ENCODE results near the gene PHF2. TPM values are rescaled to one million over a fixed set of nuclear protein-coding genes. Genes with fewer than 3 reads are reported as not detected.

Gene PHF2
- total and polyA plus RNA-seq, 2 experiments from 2014 or later: 4.3 to 11.8 TPM

DNA sequence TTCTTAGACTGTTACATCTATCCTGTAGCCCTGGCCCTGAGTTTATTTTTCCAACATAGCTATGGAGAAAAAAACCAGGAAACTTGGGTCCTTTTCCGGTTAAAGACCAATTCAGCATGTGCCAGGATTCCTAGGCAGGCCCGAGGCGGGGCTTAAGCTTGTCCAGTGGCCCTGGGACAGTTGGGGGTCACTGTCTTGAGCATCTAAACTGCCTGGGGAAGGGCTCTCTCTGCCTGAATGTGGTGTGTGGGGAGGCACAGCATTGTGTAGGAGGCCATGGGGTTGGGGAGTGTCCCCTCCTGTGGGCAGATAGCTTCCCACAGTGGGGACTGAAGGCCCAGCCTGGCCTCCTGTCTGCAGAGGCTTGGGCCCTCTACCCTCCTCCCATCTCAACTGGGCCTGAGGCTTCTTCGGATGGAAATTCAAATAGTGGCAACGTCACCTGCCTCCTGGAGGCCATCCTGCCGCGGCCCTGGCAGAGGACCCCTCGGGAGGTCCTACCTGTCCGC is 88.8 kb downstream of the PHF2 start (continued):
- no peak for TF ChIP-seq ZNF462 (CRISPR knock-in tag; IDR thresholded peaks at IDR 0.05)
- no peak for TF ChIP-seq CREB1 (CRISPR knock-in tag; IDR thresholded peaks at IDR 0.05; ENCODE audit: low read depth)
- TF ChIP-seq NANOG (IDR thresholded peaks at IDR 0.05; ENCODE audit: borderline replicate concordance): no peak
- no peak for TF ChIP-seq STAT1 (IDR thresholded peaks at IDR 0.05; ENCODE audit: unreplicated experiment)
- no peak for TF ChIP-seq JUNB (IDR thresholded peaks at IDR 0.05; ENCODE audit: unreplicated experiment)

DNA sequence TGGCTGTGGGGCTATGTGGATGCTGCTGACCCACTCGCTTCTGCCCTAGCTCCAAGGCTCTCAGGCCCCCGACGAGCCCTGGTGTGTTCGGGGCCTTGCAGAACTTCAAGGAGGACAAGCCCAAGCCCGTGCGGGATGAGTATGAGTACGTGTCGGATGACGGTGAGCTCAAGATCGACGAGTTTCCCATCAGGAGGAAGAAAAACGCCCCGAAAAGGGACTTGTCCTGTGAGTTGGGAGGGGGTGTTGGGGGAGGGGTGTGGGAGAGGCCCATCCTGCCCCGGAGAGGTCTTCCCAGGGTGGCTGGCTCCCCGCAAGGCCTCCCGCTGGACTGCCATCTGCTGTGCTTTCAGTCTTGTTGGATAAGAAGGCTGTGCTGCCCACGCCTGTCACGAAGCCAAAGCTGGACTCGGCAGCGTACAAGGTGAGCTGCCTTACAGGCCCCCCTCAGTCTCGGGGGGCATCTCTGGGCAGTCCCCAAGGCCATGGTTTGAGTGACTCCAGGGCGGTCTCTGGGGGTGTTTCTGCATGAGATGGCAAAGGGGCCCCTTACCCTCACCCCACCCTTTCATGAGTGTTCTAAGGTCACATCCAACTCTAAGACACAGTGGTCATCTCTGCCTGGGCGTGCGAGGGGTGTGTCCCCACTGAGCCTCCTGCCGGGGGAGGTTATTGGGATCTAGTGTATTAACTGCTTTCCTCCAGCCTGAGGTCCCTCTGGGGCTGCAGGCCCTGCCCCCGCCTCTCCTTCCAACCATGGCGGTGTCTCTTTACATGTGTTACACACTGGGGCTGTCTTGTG is 89.5 kb downstream of the PHF2 start:
- no peak overlapping the region for H3K27ac Mint-ChIP-seq
- no peaks in the 10 kb centered on the region for H3K9me3 Mint-ChIP-seq
- no peaks in the 10 kb centered on the region for H3K4me1 ChIP-seq (ENCODE audit: insufficient read depth)
- no peaks in the 10 kb centered on the region for H3K79me2 ChIP-seq (replicated peaks; ENCODE audit: insufficient read depth)
- no peak overlapping the region for H3K4me2 ChIP-seq
- no peak overlapping the region for H3K4me3 Mint-ChIP-seq
- H3K4me1 Mint-ChIP-seq: peaks cover 9% of the 10 kb centered on the region; the same call in 1 of the 3 replicates
- no peak overlapping the region for H3K27ac ChIP-seq (ENCODE audit: low read depth)
- ATAC-seq (no peak), DNase-seq (ENCODE audit: low spot score) (no peak)
- H3K36me3 Mint-ChIP-seq (ENCODE audit: low read depth): no peaks in the 10 kb centered on the region
- no peaks in the 10 kb centered on the region for H4K20me1 ChIP-seq (replicated peaks; ENCODE audit: insufficient read depth)
- H3F3A ChIP-seq (replicated peaks; ENCODE audit: low read depth): no peaks in the 10 kb centered on the region
- H3K27me3 Mint-ChIP-seq (ENCODE audit: insufficient read depth, low read depth, poor library complexity): peaks cover 3% of the 10 kb centered on the region
- H3K4me3 ChIP-seq: no peak overlapping the region
- H3K36me3 ChIP-seq (ENCODE audit: insufficient read depth): no peaks in the 10 kb centered on the region
- no peak overlapping the region for H2AFZ ChIP-seq
- no peaks in the 10 kb centered on the region for H3K27me3 ChIP-seq (ENCODE audit: insufficient read depth)
- H3K9me2 ChIP-seq (ENCODE audit: insufficient read depth): peaks cover 11% of the 10 kb centered on the region; the same call in 1 of the 2 replicates
- TF ChIP-seq CREB1 (CRISPR knock-in tag; IDR thresholded peaks at IDR 0.05; ENCODE audit: low read depth) (no peak), NANOG (IDR thresholded peaks at IDR 0.05; ENCODE audit: borderline replicate concordance) (no peak), EZH2phosphoT487 (IDR thresholded peaks at IDR 0.05; ENCODE audit: unreplicated experiment) (no peak), STAT1 (IDR thresholded peaks at IDR 0.05; ENCODE audit: unreplicated experiment) (no peak), EZH2 (IDR thresholded peaks at IDR 0.05; ENCODE audit: low read depth, unreplicated experiment) (no peak), ZNF114 (CRISPR knock-in tag; IDR thresholded peaks at IDR 0.05) (no peak), JUNB (IDR thresholded peaks at IDR 0.05; ENCODE audit: unreplicated experiment) (no peak)
- TF ChIP-seq, protein P1, sequence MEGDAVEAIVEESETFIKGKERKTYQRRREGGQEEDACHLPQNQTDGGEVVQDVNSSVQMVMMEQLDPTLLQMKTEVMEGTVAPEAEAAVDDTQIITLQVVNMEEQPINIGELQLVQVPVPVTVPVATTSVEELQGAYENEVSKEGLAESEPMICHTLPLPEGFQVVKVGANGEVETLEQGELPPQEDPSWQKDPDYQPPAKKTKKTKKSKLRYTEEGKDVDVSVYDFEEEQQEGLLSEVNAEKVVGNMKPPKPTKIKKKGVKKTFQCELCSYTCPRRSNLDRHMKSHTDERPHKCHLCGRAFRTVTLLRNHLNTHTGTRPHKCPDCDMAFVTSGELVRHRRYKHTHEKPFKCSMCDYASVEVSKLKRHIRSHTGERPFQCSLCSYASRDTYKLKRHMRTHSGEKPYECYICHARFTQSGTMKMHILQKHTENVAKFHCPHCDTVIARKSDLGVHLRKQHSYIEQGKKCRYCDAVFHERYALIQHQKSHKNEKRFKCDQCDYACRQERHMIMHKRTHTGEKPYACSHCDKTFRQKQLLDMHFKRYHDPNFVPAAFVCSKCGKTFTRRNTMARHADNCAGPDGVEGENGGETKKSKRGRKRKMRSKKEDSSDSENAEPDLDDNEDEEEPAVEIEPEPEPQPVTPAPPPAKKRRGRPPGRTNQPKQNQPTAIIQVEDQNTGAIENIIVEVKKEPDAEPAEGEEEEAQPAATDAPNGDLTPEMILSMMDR (conservative IDR thresholded peaks at IDR 0.05; ENCODE audit: low read depth in 2 of 2): no peak
